ENCODE results near the gene ARF3. TPM values are rescaled to one million over a fixed set of nuclear protein-coding genes. Genes with fewer than 3 reads are reported as not detected.
A peak's percentile ranks its signal among the peaks of the same experiment; 100 is the strongest.

ARF3 gene
- total and polyA plus RNA-seq, 9 of the 15 experiments (the other 6 are each of a cell fraction or from before 2014, with no cell fraction given): 5.9 to 170 (median 64.4) TPM

DNA sequence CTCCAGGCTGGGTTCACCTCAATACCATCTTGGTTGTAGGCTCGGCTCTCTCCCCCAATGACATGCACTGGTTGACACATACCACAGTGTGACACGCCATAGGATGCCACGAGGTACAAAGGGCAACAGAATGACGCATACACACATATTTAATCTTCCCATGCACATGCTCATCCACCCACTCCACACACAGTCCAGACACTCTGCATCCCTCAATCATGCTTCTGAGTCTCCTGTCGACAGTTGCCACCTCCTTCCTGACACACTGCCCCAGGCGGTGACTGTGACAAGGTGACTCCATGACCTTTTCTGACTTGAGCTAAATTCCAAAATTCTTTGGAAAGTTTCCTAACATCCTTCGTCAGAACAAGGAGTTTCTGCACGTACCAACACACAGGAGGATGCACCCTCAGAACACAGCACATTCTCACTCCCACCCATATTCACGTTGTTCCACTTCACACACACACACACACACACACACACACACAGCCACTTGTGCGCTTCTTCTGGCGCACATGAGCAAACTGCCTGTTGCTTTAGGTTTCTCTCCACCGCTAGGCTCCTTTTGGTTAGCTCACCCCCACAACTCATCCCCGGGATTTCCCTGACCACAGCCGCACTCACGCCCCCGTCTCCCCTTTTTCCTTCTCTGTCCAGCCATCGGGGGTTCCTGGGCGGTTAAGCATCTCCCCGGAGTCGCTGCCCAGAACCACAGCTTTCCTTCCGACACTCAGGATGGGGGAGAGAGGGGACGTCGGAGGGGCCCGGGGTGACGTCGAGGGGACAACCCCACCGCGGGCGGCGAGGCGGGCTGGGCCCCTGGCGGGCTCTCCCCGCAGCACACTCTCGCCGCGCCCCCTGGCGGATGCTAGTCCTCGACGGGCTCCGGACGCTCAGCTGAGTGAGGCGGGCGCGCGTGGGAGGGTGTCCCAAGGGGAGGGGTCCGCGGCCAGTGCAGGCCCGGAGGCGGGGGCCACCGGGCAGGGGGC is 20.3 kb upstream of the ARF3 start (continued):
- TF ChIP-seq TFAP4 (CRISPR knock-in tag; IDR thresholded peaks at IDR 0.05; ENCODE audit: borderline replicate concordance): peak; percentile 94
- TF ChIP-seq PPARD (CRISPR knock-in tag; IDR thresholded peaks at IDR 0.05): no peak
- no peak for TF ChIP-seq CREB3L1 (IDR thresholded peaks at IDR 0.05; ENCODE audit: borderline replicate concordance, low read depth)
- TF ChIP-seq HDAC8 (tag; IDR thresholded peaks at IDR 0.05): no peak
- TF ChIP-seq USF1 (CRISPR knock-in tag; IDR thresholded peaks at IDR 0.05): no peak
- no peak for TF ChIP-seq BCL6 (CRISPR knock-in tag; IDR thresholded peaks at IDR 0.05)
- peak; percentile 89 for TF ChIP-seq NCOA6 (IDR thresholded peaks at IDR 0.05)
- no peak for TF ChIP-seq YBX1 (IDR thresholded peaks at IDR 0.05)
- TF ChIP-seq STAG1 (CRISPR knock-in tag; IDR thresholded peaks at IDR 0.05; ENCODE audit: borderline replicate concordance): no peak
- no peak for TF ChIP-seq HNRNPUL1 (IDR thresholded peaks at IDR 0.05; ENCODE audit: low read length)
- no peak for TF ChIP-seq ZNF444 (CRISPR knock-in tag; IDR thresholded peaks at IDR 0.05)
- TF ChIP-seq HCFC1 (IDR thresholded peaks at IDR 0.05; ENCODE audit: low read depth, low read length): 0 out of 2 replicates have a peak, but pooled peaks have one; percentile 4
- no peak for TF ChIP-seq HOXB6 (CRISPR knock-in tag; IDR thresholded peaks at IDR 0.05; ENCODE audit: borderline replicate concordance)
- no peak for TF ChIP-seq ZNF324 (CRISPR knock-in tag; IDR thresholded peaks at IDR 0.05)
- TF ChIP-seq FOSL1 (tag; conservative IDR thresholded peaks at IDR 0.05): no peak
- TF ChIP-seq ZNF133 (CRISPR knock-in tag; IDR thresholded peaks at IDR 0.05): no peak
- TF ChIP-seq, protein P1, sequence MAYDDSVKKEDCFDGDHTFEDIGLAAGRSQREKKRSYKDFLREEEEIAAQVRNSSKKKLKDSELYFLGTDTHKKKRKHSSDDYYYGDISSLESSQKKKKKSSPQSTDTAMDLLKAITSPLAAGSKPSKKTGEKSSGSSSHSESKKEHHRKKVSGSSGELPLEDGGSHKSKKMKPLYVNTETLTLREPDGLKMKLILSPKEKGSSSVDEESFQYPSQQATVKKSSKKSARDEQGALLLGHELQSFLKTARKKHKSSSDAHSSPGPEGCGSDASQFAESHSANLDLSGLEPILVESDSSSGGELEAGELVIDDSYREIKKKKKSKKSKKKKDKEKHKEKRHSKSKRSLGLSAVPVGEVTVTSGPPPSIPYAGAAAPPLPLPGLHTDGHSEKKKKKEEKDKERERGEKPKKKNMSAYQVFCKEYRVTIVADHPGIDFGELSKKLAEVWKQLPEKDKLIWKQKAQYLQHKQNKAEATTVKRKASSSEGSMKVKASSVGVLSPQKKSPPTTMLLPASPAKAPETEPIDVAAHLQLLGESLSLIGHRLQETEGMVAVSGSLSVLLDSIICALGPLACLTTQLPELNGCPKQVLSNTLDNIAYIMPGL (CRISPR knock-in tag; IDR thresholded peaks at IDR 0.05): no peak
- TF ChIP-seq MEIS2 (IDR thresholded peaks at IDR 0.05; ENCODE audit: partially characterized antibody): peak; percentile 22
- TF ChIP-seq TEAD1 (CRISPR knock-in tag; IDR thresholded peaks at IDR 0.05): no peak
- TF ChIP-seq ARHGAP35 (IDR thresholded peaks at IDR 0.05; ENCODE audit: partially characterized antibody): no peak
- TF ChIP-seq FOXM1 (IDR thresholded peaks at IDR 0.05; ENCODE audit: low read depth): no peak
- TF ChIP-seq FOXM1 (CRISPR knock-in tag; IDR thresholded peaks at IDR 0.05; ENCODE audit: low read depth): no peak
- TF ChIP-seq ZNF232 (CRISPR knock-in tag; IDR thresholded peaks at IDR 0.05): no peak
- TF ChIP-seq CTBP1 (IDR thresholded peaks at IDR 0.05; ENCODE audit: borderline replicate concordance): 0 out of 2 replicates have a peak, but pooled peaks have one; percentile 20
- no peak for TF ChIP-seq ZNF583 (CRISPR knock-in tag; IDR thresholded peaks at IDR 0.05)
- TF ChIP-seq ELF2 (CRISPR knock-in tag; IDR thresholded peaks at IDR 0.05): no peak

Data from K562 (cell line).